SK-N-SH treated with all-trans-retinoic acid at 6 μM for 48 hours (cell line): ENCODE data around the gene C17orf75.

Source experiments
- CSRNP3 ChIP-seq: fragments of 250-450 bp; sonication (Bioruptor Pico); IDR thresholded peaks from 2 replicates; pipeline ENCODE4 v1.5.1; 2021; ENCODE audit warnings: mild to moderate bottlenecking, moderate library complexity
- ESRRG ChIP-seq: fragments of 250-450 bp; sonication (Bioruptor Pico); IDR thresholded peaks from 2 replicates; pipeline ENCODE4 v1.6.1; 2021; ENCODE audit warnings: mild to moderate bottlenecking
- ISL1 ChIP-seq: fragments of 250-450 bp; sonication (Bioruptor Pico); IDR thresholded peaks from 2 replicates; pipeline ENCODE4 v2.1.2; 2022; ENCODE audit warnings: mild to moderate bottlenecking, moderate library complexity
- PATZ1 ChIP-seq: fragments of 250-450 bp; sonication (Bioruptor Pico); IDR thresholded peaks from 2 replicates; pipeline ENCODE4 v1.8.0; 2020; ENCODE audit warnings: mild to moderate bottlenecking, moderate library complexity, borderline replicate concordance
- POU6F1 ChIP-seq: fragments of 250-450 bp; sonication (Bioruptor Pico); IDR thresholded peaks from 2 replicates; pipeline ENCODE4 v1.8.0; 2021; ENCODE audit warnings: low read depth, mild to moderate bottlenecking, moderate library complexity, borderline replicate concordance
- PPARA ChIP-seq: fragments of 250-450 bp; sonication (Bioruptor Pico); IDR thresholded peaks from 2 replicates; pipeline ENCODE4 v1.5.0; 2020; ENCODE audit warnings: mild to moderate bottlenecking, borderline replicate concordance
- TCF4 ChIP-seq: fragments of 250-450 bp; sonication (Bioruptor Pico); IDR thresholded peaks from 2 replicates; pipeline ENCODE4 v1.8.0; 2021; ENCODE audit warnings: mild to moderate bottlenecking, moderate library complexity, borderline replicate concordance
- ZFP3 ChIP-seq: fragments of 250-450 bp; sonication (Bioruptor Pico); IDR thresholded peaks from 2 replicates; pipeline ENCODE4 v1.5.0; 2020; ENCODE audit warnings: mild to moderate bottlenecking, moderate library complexity

GRCh38 chr17:32383926-32384434, 42.0 kb upstream of the C17orf75 start:
- no peak for TF ChIP-seq CSRNP3 (CRISPR knock-in tag)
- no peak for TF ChIP-seq ZFP3
- no peak for TF ChIP-seq ESRRG (CRISPR knock-in tag)
- no peak for TF ChIP-seq PATZ1 (CRISPR knock-in tag)
- TF ChIP-seq TCF4 (CRISPR knock-in tag), result no peak
- TF ChIP-seq PPARA (CRISPR knock-in tag), result no peak
- no peak for TF ChIP-seq POU6F1
- no peak for TF ChIP-seq ISL1 (CRISPR knock-in tag)
